ENCODE results near the gene FAU. TPM values are rescaled to one million over a fixed set of nuclear protein-coding genes. Genes with fewer than 3 reads are reported as not detected.

Gene FAU
- total RNA-seq, 1 donor, result 239 TPM

DNA sequence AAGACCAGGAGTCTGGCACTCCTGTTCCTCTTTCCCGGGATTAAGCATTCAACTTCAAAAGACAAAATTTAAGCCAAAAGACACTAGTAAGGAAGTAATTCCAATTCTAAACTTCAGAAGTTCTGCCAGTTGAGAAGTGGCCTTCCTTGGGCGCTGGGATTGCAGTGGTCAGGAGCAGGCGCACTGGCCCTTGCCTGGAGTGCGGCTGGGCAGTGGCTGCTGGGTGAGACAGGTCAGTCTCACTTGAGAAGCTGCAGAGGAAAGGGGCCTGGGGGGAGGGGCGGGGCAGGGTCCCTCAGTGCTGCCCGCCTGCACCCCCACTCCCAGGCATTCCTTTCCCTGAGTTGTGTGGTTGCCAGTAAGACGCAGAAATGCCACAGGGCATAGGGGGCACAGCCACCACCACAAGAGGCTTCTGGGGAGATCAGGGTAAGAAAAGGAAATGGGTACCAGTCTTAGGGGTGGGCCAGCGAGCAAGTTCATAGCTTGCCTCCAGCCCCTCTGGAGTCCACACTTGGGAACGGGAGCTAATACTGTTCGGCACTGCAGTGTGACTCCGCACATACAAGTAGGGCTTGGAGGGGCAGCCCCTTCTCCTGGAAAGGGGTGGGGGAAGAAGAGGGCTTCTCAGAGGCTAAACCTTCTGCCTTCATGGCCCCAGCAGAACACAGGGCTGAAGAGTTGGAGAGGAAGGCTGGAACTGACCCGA lies 5.7 kb upstream of the FAU start:
- no peak overlapping the region for H3K4me3 ChIP-seq (ENCODE audit: low read depth, low read length)
- no peak for TF ChIP-seq CTCF (IDR thresholded peaks at IDR 0.05; ENCODE audit: insufficient read depth, low read length)
- no peak for DNase-seq (ENCODE audit: low read depth)

- no peak for DNase-seq (ENCODE audit: low read depth)
- no peak overlapping the region for H3K4me3 ChIP-seq (ENCODE audit: low read depth, low read length)
- TF ChIP-seq CTCF (IDR thresholded peaks at IDR 0.05; ENCODE audit: insufficient read depth, low read length), result no peak
Measured at GRCh38 chr11:65126624-65127274, 4.8 kb upstream of the FAU start.

- no peak overlapping the region for H3K4me3 ChIP-seq (ENCODE audit: low read depth, low read length)
- no peak for TF ChIP-seq CTCF (IDR thresholded peaks at IDR 0.05; ENCODE audit: insufficient read depth, low read length)
- no peak for DNase-seq (ENCODE audit: low read depth)
Measured at GRCh38 chr11:65125197-65126056, 3.5 kb upstream of the FAU start.

- no peak overlapping the region for H3K4me3 ChIP-seq (ENCODE audit: low read depth, low read length)
- TF ChIP-seq CTCF (IDR thresholded peaks at IDR 0.05; ENCODE audit: insufficient read depth, low read length), result no peak
- no peak for DNase-seq (ENCODE audit: low read depth)
Measured at GRCh38 chr11:65124480-65125196, 2.7 kb upstream of the FAU start.

DNA sequence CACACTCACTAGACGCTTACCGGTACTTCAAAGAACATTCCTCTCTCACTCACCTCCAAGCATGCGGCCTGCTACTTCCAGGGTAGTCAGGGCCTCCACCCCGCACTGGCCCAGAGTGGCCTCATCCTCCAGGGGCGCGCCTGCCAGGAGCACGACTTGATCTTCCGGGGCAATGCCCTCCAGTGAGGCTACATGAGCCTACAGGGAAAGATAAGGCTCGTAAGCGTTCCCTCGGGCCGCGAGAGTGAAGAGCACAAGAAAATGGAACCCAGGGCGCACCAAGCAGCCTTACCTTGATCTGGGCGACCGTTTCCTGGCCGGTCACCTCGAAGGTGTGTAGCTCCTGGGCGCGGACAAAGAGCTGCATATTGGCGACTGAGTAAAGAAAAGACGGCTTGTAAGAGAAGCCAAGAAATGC lies 478 bp downstream of the FAU start:
- no peak for TF ChIP-seq CTCF (IDR thresholded peaks at IDR 0.05; ENCODE audit: insufficient read depth, low read length)
- DNase-seq (ENCODE audit: low read depth), result no peak
- peak overlapping the region; percentile 99 for H3K4me3 ChIP-seq (ENCODE audit: low read depth, low read length)

- TF ChIP-seq CTCF (IDR thresholded peaks at IDR 0.05; ENCODE audit: insufficient read depth, low read length), result no peak
- no peak for DNase-seq (ENCODE audit: low read depth)
- peak overlapping the region; percentile 99 for H3K4me3 ChIP-seq (ENCODE audit: low read depth, low read length)
Measured at GRCh38 chr11:65120831-65121230, 1.1 kb downstream of the FAU start.

Measured in fibroblast of the aortic adventitia (primary cell).